AG09309 (cell line): ENCODE measurements around the gene RUNX2.

Experiments used
- DNase-seq: peaks from one replicate; pipeline ENCODE4 v3.0.0-alpha.2; 2010; ENCODE audit warnings: low read depth
- H3K4me3 ChIP-seq: 2 replicates; pipeline ENCODE4 v1.5.1; 2011; ENCODE audit warnings: mild to moderate bottlenecking, low read depth, low read length, moderate library complexity; ENCODE audit not compliant: control insufficient read depth
- CTCF ChIP-seq: IDR thresholded peaks from 2 replicates; pipeline ENCODE4 v1.5.1; 2011; ENCODE audit warnings: mild to moderate bottlenecking, low read depth, low read length, inconsistent platforms; ENCODE audit not compliant: insufficient read depth, control insufficient read depth; ENCODE audit errors: missing control alignments

The RUNX2 gene

DNA sequence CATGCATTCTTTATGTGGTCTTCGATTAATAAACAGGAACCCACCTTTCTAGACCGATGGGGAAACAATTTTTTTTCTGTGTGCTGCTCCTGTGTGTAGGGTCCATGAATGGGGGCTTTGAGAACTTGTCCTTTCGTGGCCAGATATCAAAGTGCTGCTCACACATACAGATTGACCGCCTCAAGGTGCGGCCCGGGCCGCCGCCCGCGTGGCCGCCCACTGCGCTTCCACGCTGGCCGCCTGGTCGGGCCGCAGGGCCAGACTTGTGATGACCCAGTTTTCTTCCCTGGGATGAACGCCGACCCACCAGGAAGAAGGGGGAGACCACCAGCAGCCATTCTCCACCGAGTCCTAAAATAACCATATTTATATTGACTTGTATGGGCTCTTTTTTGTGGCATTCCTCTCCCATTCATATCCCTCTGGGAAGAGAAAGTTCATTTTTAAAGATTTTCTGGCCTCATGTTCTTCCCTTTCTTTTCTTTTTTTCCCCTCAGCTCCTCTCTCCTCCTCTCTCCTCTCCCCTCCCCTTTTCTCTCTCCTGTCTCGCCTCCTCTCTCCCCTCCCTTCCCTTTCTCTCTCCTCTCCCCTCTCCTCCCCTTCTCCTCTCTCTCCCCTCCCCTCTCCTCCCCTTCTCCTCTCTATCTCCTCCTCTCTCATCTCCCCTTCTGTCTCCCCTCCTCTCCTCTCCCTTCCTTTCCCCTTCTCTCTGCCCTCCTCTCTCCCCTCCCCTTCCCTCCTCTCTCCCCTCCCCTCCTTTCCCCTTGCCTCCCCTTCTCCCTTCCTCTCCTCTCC lies 314.4 kb downstream of the RUNX2 start:
- no peak overlapping the region for H3K4me3 ChIP-seq
- no peak for TF ChIP-seq CTCF
- no peak for DNase-seq

- DNase-seq, result no peak
- TF ChIP-seq CTCF, result no peak
- H3K4me3 ChIP-seq, result no peak overlapping the region
Observed at GRCh38 chr6:45643126-45643525, 315.0 kb downstream of the RUNX2 start.

GRCh38 chr6:45644720-45645119 lies 316.6 kb downstream of the RUNX2 start:
- no peak overlapping the region for H3K4me3 ChIP-seq
- TF ChIP-seq CTCF, result no peak
- DNase-seq, result no peak

DNA sequence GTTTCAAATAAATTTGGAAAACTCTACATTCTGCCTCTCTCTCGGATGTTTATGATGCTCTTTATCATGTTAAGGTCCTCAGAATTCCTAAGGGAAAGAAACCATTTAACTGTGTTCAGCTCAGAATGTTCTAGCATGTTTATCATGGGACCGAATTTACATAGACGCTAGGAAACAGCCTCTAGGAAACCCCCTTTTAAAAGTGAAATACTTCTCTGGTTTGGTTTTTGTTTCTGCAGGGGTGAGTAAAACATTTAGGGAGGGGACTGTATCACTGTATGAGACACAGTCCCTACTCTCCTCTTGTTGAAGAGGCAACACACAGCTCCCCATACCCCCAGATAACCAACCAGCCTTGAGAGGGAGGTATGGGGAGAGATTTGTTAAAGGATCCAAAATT lies 317.2 kb downstream of the RUNX2 start:
- H3K4me3 ChIP-seq, result no peak overlapping the region
- DNase-seq, result no peak
- TF ChIP-seq CTCF, result no peak

DNA sequence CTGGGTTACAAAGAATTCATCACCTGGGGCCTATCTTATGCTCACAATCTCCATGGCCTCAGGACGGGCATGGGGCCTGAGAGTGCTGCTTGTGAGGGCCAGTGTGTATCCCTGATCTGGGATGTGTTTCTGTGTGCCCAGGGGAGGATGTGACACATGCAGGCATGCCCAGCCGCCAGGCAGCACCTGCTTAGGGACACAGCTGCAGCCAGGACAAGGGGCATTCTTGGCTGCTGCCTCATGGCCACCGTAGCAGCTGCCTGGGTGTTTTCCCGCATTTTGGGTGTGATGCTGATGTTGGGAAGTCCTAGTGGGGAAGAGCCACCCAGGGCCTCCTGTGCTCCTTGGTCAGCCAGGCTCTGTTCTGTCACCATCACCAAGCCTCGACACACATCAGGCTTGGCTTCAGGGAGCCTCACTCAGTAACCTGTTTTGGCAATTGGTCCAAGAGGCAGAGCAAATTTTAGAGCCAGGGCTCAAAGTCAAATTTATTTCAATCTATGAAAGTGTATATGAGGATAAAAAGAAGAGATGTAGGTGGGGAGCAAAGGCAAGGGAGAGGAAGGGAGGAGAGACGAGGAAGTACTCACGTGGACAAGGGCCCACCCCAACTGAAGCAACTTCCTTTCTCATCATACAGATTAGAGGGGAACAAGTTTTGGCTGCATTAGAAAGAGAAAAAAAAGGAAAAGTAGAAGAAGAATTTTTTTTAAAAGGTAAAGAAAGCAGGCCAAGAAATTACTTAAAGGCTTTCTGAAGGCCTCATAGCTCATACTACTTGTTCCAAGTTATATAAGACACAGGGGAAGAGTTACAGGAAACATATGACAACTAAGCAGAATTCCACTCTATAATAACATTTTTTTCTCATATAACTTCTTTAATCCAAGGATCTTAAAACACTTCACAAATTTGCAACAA lies 319.5 kb downstream of the RUNX2 start:
- no peak for DNase-seq
- no peak overlapping the region for H3K4me3 ChIP-seq
- TF ChIP-seq CTCF, result no peak

DNA sequence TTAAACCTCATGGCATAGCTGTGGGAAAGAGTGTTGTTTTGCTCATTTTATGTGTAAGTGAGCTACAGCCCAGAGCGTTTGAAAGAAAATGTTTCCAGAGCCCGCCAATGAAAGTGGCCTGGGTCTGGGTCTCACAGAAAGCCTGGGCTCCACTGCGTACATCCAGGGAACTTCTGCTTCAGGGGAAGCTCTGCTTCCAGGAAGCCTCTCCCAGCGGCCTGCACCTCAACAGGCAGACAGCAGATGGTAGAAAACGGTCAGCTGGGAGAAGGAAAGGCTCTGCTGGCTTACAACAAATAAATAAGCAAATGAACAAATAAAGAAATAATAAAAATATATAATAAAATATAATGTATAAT lies 320.1 kb downstream of the RUNX2 start:
- DNase-seq, result no peak
- no peak for TF ChIP-seq CTCF
- no peak overlapping the region for H3K4me3 ChIP-seq
